Fibroblast of skin of back (primary cell): ENCODE results near the gene MINDY3.
"Not testable (repeated sequence)": the region's sequence is repeated elsewhere in the genome, so short reads cannot be mapped to it uniquely, and the experiment has no call there.

Experiments used
- DNase-seq: peaks from one replicate; pipeline ENCODE4 v3.0.0-alpha.2; 2013

MINDY3 gene

GRCh38 chr10:15775513-15775912 is 84.8 kb downstream of the MINDY3 start:
- peak; percentile 93 for DNase-seq

- DNase-seq, result not testable (repeated sequence)
Observed at GRCh38 chr10:15774534-15774933, 85.8 kb downstream of the MINDY3 start.

- DNase-seq, result no peak
Observed at GRCh38 chr10:15764892-15765454, 95.3 kb downstream of the MINDY3 start.

- DNase-seq, result no peak
Observed at GRCh38 chr10:15763006-15763405, 97.3 kb downstream of the MINDY3 start.

- not testable (repeated sequence) for DNase-seq
Observed at GRCh38 chr10:15762239-15762638, 98.1 kb downstream of the MINDY3 start.

- DNase-seq, result not testable (repeated sequence)
Observed at GRCh38 chr10:15761224-15761623, 99.1 kb downstream of the MINDY3 start.

GRCh38 chr10:15760681-15761080 is 99.6 kb downstream of the MINDY3 start:
- no peak for DNase-seq

GRCh38 chr10:15759265-15759664 is 101.0 kb downstream of the MINDY3 start:
- DNase-seq, result no peak

- DNase-seq, result no peak
Observed at GRCh38 chr10:15758618-15759017, 101.7 kb downstream of the MINDY3 start.

- no peak for DNase-seq
Observed at GRCh38 chr10:15754937-15755336, 105.4 kb downstream of the MINDY3 start.

GRCh38 chr10:15751046-15751445 is 109.3 kb downstream of the MINDY3 start:
- DNase-seq, result no peak

GRCh38 chr10:15748126-15748525 is 112.2 kb downstream of the MINDY3 start:
- DNase-seq, result peak; percentile 45

- no peak for DNase-seq
Observed at GRCh38 chr10:15747632-15748031, 112.7 kb downstream of the MINDY3 start.

- DNase-seq, result peak; percentile 72
Observed at GRCh38 chr10:15745751-15746150, 114.6 kb downstream of the MINDY3 start.

GRCh38 chr10:15744217-15744865 is 116.0 kb downstream of the MINDY3 start:
- DNase-seq, result peak; percentile 62

GRCh38 chr10:15743443-15743842 is 116.9 kb downstream of the MINDY3 start:
- DNase-seq, result no peak

GRCh38 chr10:15742836-15743235 is 117.5 kb downstream of the MINDY3 start:
- DNase-seq, result no peak

GRCh38 chr10:15742102-15742501 is 118.2 kb downstream of the MINDY3 start:
- no peak for DNase-seq

GRCh38 chr10:15741581-15741980 is 118.7 kb downstream of the MINDY3 start:
- no peak for DNase-seq

GRCh38 chr10:15740261-15740660 is 120.0 kb downstream of the MINDY3 start:
- no peak for DNase-seq

- DNase-seq, result no peak
Observed at GRCh38 chr10:15739254-15739970, 120.9 kb downstream of the MINDY3 start.

GRCh38 chr10:15738270-15738925 is 121.9 kb downstream of the MINDY3 start:
- DNase-seq, result peak; percentile 43

GRCh38 chr10:15737656-15738055 is 122.7 kb downstream of the MINDY3 start:
- no peak for DNase-seq
